C4-2B (cell line): ENCODE results near the gene FGF2.

ENCODE experiments used
- H3K27ac ChIP-seq: fragments of 450-650 bp; 2 replicates; pipeline ENCODE4 v1.5.1; 2017
- CTCF ChIP-seq: fragments of 450-650 bp; conservative IDR thresholded peaks from 2 replicates; pipeline ENCODE4 v1.5.1; 2017; ENCODE audit warnings: mild to moderate bottlenecking
- ZFX ChIP-seq: fragments of 450-650 bp; IDR thresholded peaks from 2 replicates; pipeline ENCODE4 v1.6.1; 2017

The FGF2 gene

GRCh38 chr4:122909683-122910082, 83.1 kb downstream of the FGF2 start:
- no peak for TF ChIP-seq CTCF
- no peak for TF ChIP-seq ZFX
- H3K27ac ChIP-seq, result no peak overlapping the region

- H3K27ac ChIP-seq, result no peak overlapping the region
These were observed 85.0 kb downstream of the FGF2 start for GRCh38 chr4:122911588-122911987.

GRCh38 chr4:122912810-122913575, 86.4 kb downstream of the FGF2 start:
- TF ChIP-seq CTCF (no peak), ZFX (no peak)
- H3K27ac ChIP-seq, result no peak overlapping the region

More at GRCh38 chr4:122911588-122911987, 85.0 kb downstream of the FGF2 start:
- TF ChIP-seq CTCF (no peak), ZFX (no peak)

- H3K27ac ChIP-seq, result no peak overlapping the region
- peak; percentile 45 for TF ChIP-seq CTCF
- TF ChIP-seq ZFX, result no peak
These were observed 87.8 kb downstream of the FGF2 start for GRCh38 chr4:122914292-122914904.

- TF ChIP-seq CTCF (no peak), ZFX (no peak)
- no peak overlapping the region for H3K27ac ChIP-seq
These were observed 88.3 kb downstream of the FGF2 start for GRCh38 chr4:122914938-122915337.

GRCh38 chr4:122917731-122918130, 91.1 kb downstream of the FGF2 start:
- H3K27ac ChIP-seq, result no peak overlapping the region

More at GRCh38 chr4:122917731-122918130, 91.1 kb downstream of the FGF2 start:
- TF ChIP-seq CTCF, result no peak
- TF ChIP-seq ZFX, result no peak
